Testis (tissue), 3 donors: ENCODE measurements around the gene HHIPL1. TPM values are rescaled to one million over a fixed set of nuclear protein-coding genes. Genes with fewer than 3 reads are reported as not detected.

Experiments
- DNase-seq: peaks from one replicate; pipeline ENCODE4 v3.0.0-alpha.2; 2019
- H3K27ac ChIP-seq, 2 donors: fragments of 200-600 bp; sonication (generic); one replicate each; pipeline ENCODE4 v1.5.1; 2019
- H3K27me3 ChIP-seq: fragments of 200-600 bp; sonication (generic); one replicate; pipeline ENCODE4 v1.5.1; 2019
- H3K36me3 ChIP-seq: fragments of 200-600 bp; sonication (generic); one replicate; pipeline ENCODE4 v1.5.1; 2017; ENCODE audit warnings: low read depth; ENCODE audit errors: missing control alignments
- H3K4me1 ChIP-seq: fragments of 200-600 bp; sonication (generic); one replicate; pipeline ENCODE4 v1.5.1; 2019
- H3K4me3 ChIP-seq, 2 donors: fragments of 200-600 bp; sonication (generic); one replicate each; pipeline ENCODE4 v1.5.1; 2017 to 2019
- H3K9me3 ChIP-seq: fragments of 200-600 bp; sonication (generic); one replicate; pipeline ENCODE4 v1.5.1; 2017
- POLR2A ChIP-seq: fragments of 450-650 bp; IDR thresholded peaks from one replicate; pipeline ENCODE4 v1.6.1; 2017; ENCODE audit warnings: antibody characterized with exemption, mild to moderate bottlenecking, moderate library complexity
- WGBS, 2 donors: methylation state at CpG; one replicate each; pipeline ENCODE4 v1.1.5; 2018; 5-methylcytosine and 5-hydroxymethylcytosine counted together
- intact Hi-C: fragments of 100-400 bp; cut with DNase I; formaldehyde crosslinking; loops from one replicate; pipeline ENCODE4 v1.15.1; 2023; ENCODE audit warnings: low total_unique reads
- polyA plus RNA-seq: library from polyadenylated mRNA; stranded (reverse); fragments of 350-450 nt; fragmentation: Illumina TruSeq; extraction: RNeasy Lipid Tissue Mini Kit (QIAGEN cat#74804); gene quantifications from one replicate; pipeline ENCODE4 v1.2.3, GENCODE V29; 2014; ENCODE audit warnings: low read depth, low replicate concordance; ENCODE audit not compliant: insufficient read depth
- total RNA-seq, 2 donors: library from RNA; depleted of rRNA; stranded (reverse); fragments of >200 nt; gene quantifications; one replicate each; pipeline ENCODE4 v1.2.3, GENCODE V29; 2016
- TF ChIP-seq, protein P1 (sequence below), 3 experiments: fragments of 450-650 bp in 2 of 3; fragments of 200-600 bp in 1 of 3; sonication (generic) in 1 of 3; IDR thresholded peaks; one replicate each; pipeline ENCODE4 v1.5.1; 2016 to 2019; ENCODE audit warnings: antibody characterized with exemption in 3 of 3, mild to moderate bottlenecking in 2 of 3, moderate library complexity in 1 of 3

HHIPL1 gene
- total and polyA plus RNA-seq, 3 donors from 2014 or later: 1.0 to 3.9 (median 2.7) TPM

- Histone ChIP-seq H3K27me3 (no peaks in the 10 kb centered on the region), H3K4me1 (no peaks in the 10 kb centered on the region), H3K36me3 (no peaks in the 10 kb centered on the region), H3K9me3 (no peaks in the 10 kb centered on the region), H3K4me3 (no peak overlapping the region), H3K27ac (no peak overlapping the region)
- DNase-seq: peak; percentile 24
- no peak for TF ChIP-seq POLR2A
- TF ChIP-seq, protein P1, sequence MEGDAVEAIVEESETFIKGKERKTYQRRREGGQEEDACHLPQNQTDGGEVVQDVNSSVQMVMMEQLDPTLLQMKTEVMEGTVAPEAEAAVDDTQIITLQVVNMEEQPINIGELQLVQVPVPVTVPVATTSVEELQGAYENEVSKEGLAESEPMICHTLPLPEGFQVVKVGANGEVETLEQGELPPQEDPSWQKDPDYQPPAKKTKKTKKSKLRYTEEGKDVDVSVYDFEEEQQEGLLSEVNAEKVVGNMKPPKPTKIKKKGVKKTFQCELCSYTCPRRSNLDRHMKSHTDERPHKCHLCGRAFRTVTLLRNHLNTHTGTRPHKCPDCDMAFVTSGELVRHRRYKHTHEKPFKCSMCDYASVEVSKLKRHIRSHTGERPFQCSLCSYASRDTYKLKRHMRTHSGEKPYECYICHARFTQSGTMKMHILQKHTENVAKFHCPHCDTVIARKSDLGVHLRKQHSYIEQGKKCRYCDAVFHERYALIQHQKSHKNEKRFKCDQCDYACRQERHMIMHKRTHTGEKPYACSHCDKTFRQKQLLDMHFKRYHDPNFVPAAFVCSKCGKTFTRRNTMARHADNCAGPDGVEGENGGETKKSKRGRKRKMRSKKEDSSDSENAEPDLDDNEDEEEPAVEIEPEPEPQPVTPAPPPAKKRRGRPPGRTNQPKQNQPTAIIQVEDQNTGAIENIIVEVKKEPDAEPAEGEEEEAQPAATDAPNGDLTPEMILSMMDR (IDR thresholded peaks at IDR 0.05): no peak
- 51 to 52% methylated on average over 7 of the region's 7 CpGs for WGBS, 2 donors
- intact Hi-C loops: no loop called here
Measured at GRCh38 chr14:99615497-99616157, 29.3 kb upstream of the HHIPL1 start.

DNA sequence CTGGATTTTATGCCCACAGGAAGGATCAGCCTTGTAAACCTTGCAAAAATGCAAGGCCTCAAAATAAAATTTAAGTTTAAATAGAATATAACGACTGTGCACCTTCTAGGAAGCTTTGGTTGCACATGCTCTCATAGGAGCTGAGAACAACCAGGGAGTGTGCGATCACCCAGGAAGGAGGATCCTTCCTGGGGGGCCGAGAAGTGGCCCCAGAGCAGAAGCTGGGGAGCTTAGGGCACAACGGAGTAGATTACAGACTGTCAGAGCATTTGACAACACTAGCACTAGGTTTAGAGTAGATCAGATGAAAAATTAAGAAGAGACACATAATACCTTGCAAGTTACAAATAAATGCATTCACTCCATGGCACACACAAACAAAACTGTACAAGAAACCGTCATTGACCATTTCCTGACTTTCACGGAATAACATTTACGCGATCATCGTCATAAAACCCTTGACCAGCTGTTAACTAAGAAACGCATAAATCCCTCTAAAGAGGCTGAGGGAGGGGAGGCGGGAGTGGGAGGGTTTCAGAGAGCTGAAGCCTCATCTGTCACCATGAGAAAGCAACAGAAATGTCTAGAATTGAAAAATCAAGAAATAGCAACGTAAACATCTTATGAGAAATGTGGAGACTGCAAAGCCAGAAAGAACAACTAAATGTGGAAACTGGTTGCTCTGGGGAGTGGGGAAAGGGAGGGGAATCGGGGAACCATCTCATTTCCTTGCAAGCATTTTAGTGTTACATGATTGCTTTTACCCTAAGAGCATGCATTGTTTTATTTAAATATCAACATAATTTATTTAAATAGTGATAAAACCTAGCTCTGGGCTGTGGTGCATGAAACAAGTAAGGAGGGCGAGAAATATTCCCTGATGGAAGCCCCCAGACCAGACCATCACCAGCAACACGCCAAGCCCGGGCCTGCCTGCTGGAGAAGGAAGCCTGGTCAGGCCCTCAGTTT is 27.8 kb upstream of the HHIPL1 start:
- WGBS, 2 donors: 80 to 85% methylated on average over 16 of the region's 16 CpGs
- H3K9me3 ChIP-seq: no peaks in the 10 kb centered on the region
- no peak overlapping the region for H3K27ac ChIP-seq
- no peaks in the 10 kb centered on the region for H3K27me3 ChIP-seq
- intact Hi-C loops: no loop called here
- TF ChIP-seq, protein P1 (IDR thresholded peaks at IDR 0.05): no peak
- TF ChIP-seq POLR2A: no peak
- no peak overlapping the region for H3K4me3 ChIP-seq
- no peaks in the 10 kb centered on the region for H3K36me3 ChIP-seq
- H3K4me1 ChIP-seq: no peaks in the 10 kb centered on the region
- no peak for DNase-seq

DNA sequence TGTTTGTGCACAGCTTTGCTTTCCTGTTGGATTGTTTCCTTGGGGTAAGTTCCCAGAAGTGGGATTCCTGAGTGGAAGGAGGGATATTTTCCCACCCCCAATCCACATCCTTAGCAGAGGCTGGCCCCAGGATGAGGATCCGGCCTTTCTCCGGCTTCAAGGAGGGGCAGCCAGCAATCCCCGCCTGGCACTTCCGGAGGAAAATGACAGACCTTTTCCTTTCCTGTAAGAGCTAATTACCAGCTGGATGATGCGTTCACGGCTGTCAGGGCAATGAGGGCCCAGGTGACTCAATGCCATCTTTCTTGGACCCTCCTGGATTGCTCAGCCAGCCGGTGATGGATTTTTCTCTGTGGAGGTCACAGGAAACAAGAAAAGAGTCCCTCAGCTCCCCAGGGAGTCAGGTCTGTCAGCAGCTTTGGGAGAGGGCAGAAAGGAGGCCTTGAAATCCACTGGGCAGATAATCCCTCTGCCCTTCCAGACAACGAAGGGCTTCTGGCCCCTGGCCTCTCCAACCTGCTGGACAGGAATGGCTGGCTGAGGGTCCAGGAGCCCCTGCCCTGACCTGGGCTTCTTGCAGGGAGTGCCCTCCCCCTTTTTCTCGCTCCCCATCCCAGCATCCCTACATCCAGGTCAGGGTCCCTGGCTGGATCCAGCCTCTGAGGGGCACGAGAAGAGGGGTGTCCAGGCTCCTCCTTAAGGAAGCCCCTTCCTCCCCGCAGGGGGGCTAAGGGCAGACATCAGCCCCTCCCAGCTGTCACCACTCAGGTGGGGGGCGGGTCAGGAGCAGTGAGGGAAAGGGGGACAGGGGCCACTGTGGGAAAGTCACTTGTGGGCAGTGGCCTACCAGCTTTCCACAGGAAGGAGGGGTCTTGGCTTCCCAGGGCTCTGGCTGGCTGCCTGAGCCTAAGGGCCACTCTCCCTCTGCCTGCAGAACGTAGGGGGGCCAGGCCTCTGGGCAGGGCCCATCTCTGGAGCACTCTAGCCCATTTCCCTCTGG is 24.8 kb upstream of the HHIPL1 start:
- intact Hi-C loops: no loop called here
- Histone ChIP-seq H3K4me1 (no peaks in the 10 kb centered on the region), H3K27me3 (no peaks in the 10 kb centered on the region), H3K36me3 (no peaks in the 10 kb centered on the region), H3K9me3 (no peaks in the 10 kb centered on the region), H3K27ac (no peak overlapping the region), H3K4me3 (no peak overlapping the region)
- WGBS, 2 donors: 69 to 71% methylated on average over 11 to 12 of the region's 13 CpGs
- no peak for DNase-seq
- no peak for TF ChIP-seq POLR2A
- TF ChIP-seq, protein P1 (IDR thresholded peaks at IDR 0.05): no peak

GRCh38 chr14:99621948-99622347 is 23.0 kb upstream of the HHIPL1 start:
- Histone ChIP-seq H3K36me3 (no peaks in the 10 kb centered on the region), H3K9me3 (no peaks in the 10 kb centered on the region), H3K4me1 (no peaks in the 10 kb centered on the region), H3K27ac (no peak overlapping the region), H3K4me3 (no peak overlapping the region), H3K27me3 (no peaks in the 10 kb centered on the region)
- WGBS, 2 donors: 93 to 95% methylated on average over 6 of the region's 6 CpGs
- no peak for TF ChIP-seq POLR2A
- TF ChIP-seq, protein P1 (IDR thresholded peaks at IDR 0.05): no peak
- no peak for DNase-seq
- intact Hi-C loops: no loop called here
